PC-9 (cell line): Measurements from ENCODE around the gene TNK1.

Experiments used
- EZH2 ChIP-seq: fragments of 200-600 bp; sonication (generic); IDR thresholded peaks from 2 replicates; pipeline ENCODE4 v1.8.0; 2017; ENCODE audit warnings: antibody characterized with exemption, low read depth
- TF ChIP-seq, protein P1 (sequence below): fragments of 200-600 bp; sonication (generic); conservative IDR thresholded peaks from 2 replicates; pipeline ENCODE4 v1.6.1; 2017; ENCODE audit warnings: mixed run types, antibody characterized with exemption, mild to moderate bottlenecking, moderate library complexity

DNA sequence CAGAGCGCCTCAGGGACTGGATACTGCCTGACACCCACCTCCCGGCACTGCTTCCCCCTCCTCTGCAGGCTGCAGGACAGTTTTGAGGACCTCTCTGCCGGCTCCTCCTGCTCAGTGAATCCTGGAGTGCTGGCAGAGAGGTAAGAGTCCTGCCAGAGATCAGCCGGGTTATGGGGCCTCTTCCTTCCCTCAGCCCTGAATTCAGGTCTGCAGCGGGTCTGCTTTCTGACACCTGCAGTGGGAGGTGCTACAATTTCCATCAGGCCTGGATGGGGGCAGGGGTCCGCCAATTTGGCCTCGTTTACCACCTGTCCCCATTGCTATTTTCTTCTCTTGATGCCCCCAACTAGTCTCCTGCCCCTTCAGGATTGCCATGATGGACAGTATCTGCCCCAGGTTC, 48.8 kb upstream of the TNK1 start:
- TF ChIP-seq, protein P1, sequence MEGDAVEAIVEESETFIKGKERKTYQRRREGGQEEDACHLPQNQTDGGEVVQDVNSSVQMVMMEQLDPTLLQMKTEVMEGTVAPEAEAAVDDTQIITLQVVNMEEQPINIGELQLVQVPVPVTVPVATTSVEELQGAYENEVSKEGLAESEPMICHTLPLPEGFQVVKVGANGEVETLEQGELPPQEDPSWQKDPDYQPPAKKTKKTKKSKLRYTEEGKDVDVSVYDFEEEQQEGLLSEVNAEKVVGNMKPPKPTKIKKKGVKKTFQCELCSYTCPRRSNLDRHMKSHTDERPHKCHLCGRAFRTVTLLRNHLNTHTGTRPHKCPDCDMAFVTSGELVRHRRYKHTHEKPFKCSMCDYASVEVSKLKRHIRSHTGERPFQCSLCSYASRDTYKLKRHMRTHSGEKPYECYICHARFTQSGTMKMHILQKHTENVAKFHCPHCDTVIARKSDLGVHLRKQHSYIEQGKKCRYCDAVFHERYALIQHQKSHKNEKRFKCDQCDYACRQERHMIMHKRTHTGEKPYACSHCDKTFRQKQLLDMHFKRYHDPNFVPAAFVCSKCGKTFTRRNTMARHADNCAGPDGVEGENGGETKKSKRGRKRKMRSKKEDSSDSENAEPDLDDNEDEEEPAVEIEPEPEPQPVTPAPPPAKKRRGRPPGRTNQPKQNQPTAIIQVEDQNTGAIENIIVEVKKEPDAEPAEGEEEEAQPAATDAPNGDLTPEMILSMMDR, result no peak
- TF ChIP-seq EZH2, result no peak
